Mucosa of descending colon (tissue), 3 donors: ENCODE results near the gene AGAP3. TPM values are rescaled to one million over a fixed set of nuclear protein-coding genes. Genes with fewer than 3 reads are reported as not detected.
A peak's percentile ranks its signal among the peaks of the same experiment; 100 is the strongest.

Experiments
- ATAC-seq: fragments of 200-7000 bp; cut with Tn5 transposase; one replicate; pipeline ENCODE4 v1.9.1; 2020; ENCODE audit warnings: mild to moderate bottlenecking, moderate library complexity
- DNase-seq, 3 donors: peaks; one replicate each; pipeline ENCODE4 v3.0.0-alpha.2; 2020
- H3K36me3 ChIP-seq: fragments of 200-600 bp; one replicate; pipeline ENCODE4 v1.8.0; 2021; ENCODE audit warnings: low read depth, mild to moderate bottlenecking
- H3K4me1 ChIP-seq: fragments of 200-600 bp; one replicate; pipeline ENCODE4 v1.8.0; 2021; ENCODE audit warnings: low read depth, mild to moderate bottlenecking
- H3K4me3 ChIP-seq: fragments of 200-600 bp; one replicate; pipeline ENCODE4 v1.8.0; 2021; ENCODE audit warnings: mild to moderate bottlenecking
- H3K9me3 ChIP-seq: fragments of 200-600 bp; one replicate; pipeline ENCODE4 v1.8.0; 2021; ENCODE audit warnings: mild to moderate bottlenecking
- CTCF ChIP-seq: fragments of 200-600 bp; IDR thresholded peaks from one replicate; pipeline ENCODE4 v1.8.0; 2022; ENCODE audit warnings: antibody characterized with exemption, mild to moderate bottlenecking
- intact Hi-C, 2 donors: fragments of 100-400 bp; cut with DNase I in 1 of 2; cut with micrococcal nuclease in 1 of 2; formaldehyde crosslinking; loops; one replicate each; pipeline versions ENCODE4 v1.11.0 to v1.11.1; 2022; cut with DNase I, micrococcal nuclease
- total RNA-seq, 3 donors: library from RNA; stranded (reverse); fragmentation: NEBNext Ultra II Directional in 2 of 3; extraction: Animal tissue kit (Norgen Biotek cat#: 25700) in 2 of 3; gene quantifications; one replicate each; pipeline versions ENCODE4 v1.2.1 to v1.2.4, GENCODE V29; 2021 to 2023
- donor health status: DM: no; HTN: no; CAD: no; lungs with moderate emphysema.
- donor health status: DM: no; HTN: no; CAD: no.
- donor health status: DM: no; HTN: yes; CAD: no.

Gene AGAP3
- total RNA-seq, 3 donors from 2014 or later: 39.7 to 116 (median 50.6) TPM

- peak; percentile 61 for ATAC-seq
- H3K4me3 ChIP-seq: no peak overlapping the region
- intact Hi-C loops: no loop called here
- H3K4me1 ChIP-seq: peaks cover 29% of the 10 kb centered on the region
- TF ChIP-seq CTCF: no peak
- DNase-seq: peak; percentile 85 to 91 (median 90)
- H3K36me3 ChIP-seq: no peaks in the 10 kb centered on the region
- no peaks in the 10 kb centered on the region for H3K9me3 ChIP-seq
Measured at GRCh38 chr7:151062399-151063211, 23.7 kb upstream of the AGAP3 start.

GRCh38 chr7:151063212-151063561 is 23.1 kb upstream of the AGAP3 start:
- ATAC-seq: peak; percentile 0
- Histone ChIP-seq H3K4me3 (no peak overlapping the region), H3K4me1 (peaks cover 29% of the 10 kb centered on the region), H3K36me3 (peaks cover 5% of the 10 kb centered on the region), H3K9me3 (no peaks in the 10 kb centered on the region)
- peak in 1 of 3 donors; percentile 38 for DNase-seq
- intact Hi-C loops: no loop called here
- no peak for TF ChIP-seq CTCF

GRCh38 chr7:151064454-151064853 is 21.8 kb upstream of the AGAP3 start:
- TF ChIP-seq CTCF: no peak
- H3K9me3 ChIP-seq: no peaks in the 10 kb centered on the region
- H3K4me3 ChIP-seq: no peak overlapping the region
- no peak for ATAC-seq
- H3K36me3 ChIP-seq: peaks cover 5% of the 10 kb centered on the region
- intact Hi-C loops: no loop called here
- no peak for DNase-seq
- peaks cover 22% of the 10 kb centered on the region for H3K4me1 ChIP-seq

- no peak for DNase-seq
- no peak for ATAC-seq
- no peak overlapping the region for H3K4me3 ChIP-seq
- peaks cover 5% of the 10 kb centered on the region for H3K36me3 ChIP-seq
- intact Hi-C loops: no loop called here
- no peaks in the 10 kb centered on the region for H3K9me3 ChIP-seq
- peaks cover 22% of the 10 kb centered on the region for H3K4me1 ChIP-seq
- TF ChIP-seq CTCF: no peak
Measured at GRCh38 chr7:151064993-151065392, 21.3 kb upstream of the AGAP3 start.

- peaks cover 10% of the 10 kb centered on the region for H3K36me3 ChIP-seq
- H3K9me3 ChIP-seq: no peaks in the 10 kb centered on the region
- H3K4me1 ChIP-seq: peaks cover 17% of the 10 kb centered on the region
- no peak overlapping the region for H3K4me3 ChIP-seq
- no peak for DNase-seq
- ATAC-seq: no peak
- TF ChIP-seq CTCF: no peak
- intact Hi-C loops: no loop called here
Measured at GRCh38 chr7:151065516-151065915, 20.8 kb upstream of the AGAP3 start.
